ENCODE measurements around the gene FOXN3. TPM values are rescaled to one million over a fixed set of nuclear protein-coding genes. Genes with fewer than 3 reads are reported as not detected.

FOXN3 gene
- total RNA-seq, 6 experiments from 2014 or later, result 31.9 to 43.4 (median 37.9) TPM

DNA sequence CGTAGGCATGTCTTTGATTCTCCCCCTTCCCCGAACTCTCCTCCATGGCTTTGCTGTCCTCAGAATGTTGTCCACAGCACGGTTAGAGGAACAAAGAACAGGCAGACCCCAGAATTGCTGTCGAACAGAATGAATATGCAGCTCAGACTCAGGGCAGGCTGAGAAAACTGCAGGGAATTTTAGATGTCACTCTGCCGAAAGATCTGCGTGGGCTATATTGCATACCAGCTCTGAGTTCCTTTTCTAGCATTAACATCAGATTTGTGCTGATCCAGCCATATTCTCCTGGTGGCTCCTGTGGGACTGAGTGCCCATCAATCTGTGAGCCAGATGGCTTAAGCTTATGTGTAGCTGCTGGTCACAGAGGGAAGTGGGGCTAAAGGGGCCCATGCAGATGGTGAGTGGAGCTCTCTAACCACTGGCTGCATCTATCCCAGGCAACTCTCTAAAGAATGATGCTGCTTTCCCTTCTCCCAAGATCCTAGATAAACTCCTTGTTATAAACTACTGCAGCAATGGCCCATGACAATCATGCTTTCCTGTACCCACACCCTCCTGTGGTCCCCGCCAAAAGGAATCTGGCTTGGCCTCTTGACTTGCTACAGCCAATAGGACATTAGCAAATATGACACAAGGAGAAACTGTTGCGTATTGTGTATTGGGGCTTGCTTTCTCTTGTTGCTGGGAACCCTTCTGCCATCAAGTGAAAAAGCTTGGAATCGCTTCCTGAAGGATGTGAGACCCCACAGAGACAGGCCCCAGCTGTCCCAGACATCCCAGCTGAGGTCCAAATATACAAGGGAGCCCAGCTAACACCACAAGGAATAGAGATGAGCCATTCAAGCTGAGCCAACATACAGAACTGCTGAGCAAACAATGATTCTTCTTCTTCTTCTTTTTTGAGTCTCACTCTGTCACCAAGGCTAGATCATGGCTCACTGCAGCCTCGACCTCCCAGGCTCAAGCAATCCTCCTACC lies 101.3 kb downstream of the FOXN3 start:
- no peaks in the 10 kb centered on the region; the same call in 1 of the 2 replicates for H3K9me3 Mint-ChIP-seq

DNA sequence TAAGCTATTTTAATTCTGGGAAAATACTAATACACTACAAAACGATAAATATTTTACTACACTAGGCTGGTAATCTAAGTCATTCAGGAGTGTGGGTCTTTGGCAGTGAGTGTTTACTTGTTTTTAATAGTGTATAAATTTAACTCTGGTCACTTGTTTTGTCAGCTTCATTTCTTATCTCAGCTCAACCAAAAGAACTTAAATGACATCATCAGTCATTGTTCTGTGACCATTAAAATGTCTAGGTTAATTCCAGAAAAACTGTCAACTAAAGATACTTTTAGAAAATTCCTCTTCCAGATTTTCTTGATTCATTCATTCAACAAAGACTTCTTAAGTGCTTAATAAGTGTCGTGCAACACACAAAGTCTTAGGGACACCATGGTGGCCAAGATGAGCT lies 102.8 kb downstream of the FOXN3 start:
- H3K9me3 Mint-ChIP-seq, result no peaks in the 10 kb centered on the region; the same call in 1 of the 2 replicates
- no peaks in the 10 kb centered on the region for H3K4me1 Mint-ChIP-seq (ENCODE audit: low read depth)
- H3K27me3 Mint-ChIP-seq (ENCODE audit: insufficient read depth), result no peaks in the 10 kb centered on the region; the same call in 1 of the 2 replicates
- no peak overlapping the region for H3K4me3 Mint-ChIP-seq
- H3K36me3 Mint-ChIP-seq (ENCODE audit: low read depth), result peaks cover 16% of the 10 kb centered on the region
- TF ChIP-seq, protein P1, sequence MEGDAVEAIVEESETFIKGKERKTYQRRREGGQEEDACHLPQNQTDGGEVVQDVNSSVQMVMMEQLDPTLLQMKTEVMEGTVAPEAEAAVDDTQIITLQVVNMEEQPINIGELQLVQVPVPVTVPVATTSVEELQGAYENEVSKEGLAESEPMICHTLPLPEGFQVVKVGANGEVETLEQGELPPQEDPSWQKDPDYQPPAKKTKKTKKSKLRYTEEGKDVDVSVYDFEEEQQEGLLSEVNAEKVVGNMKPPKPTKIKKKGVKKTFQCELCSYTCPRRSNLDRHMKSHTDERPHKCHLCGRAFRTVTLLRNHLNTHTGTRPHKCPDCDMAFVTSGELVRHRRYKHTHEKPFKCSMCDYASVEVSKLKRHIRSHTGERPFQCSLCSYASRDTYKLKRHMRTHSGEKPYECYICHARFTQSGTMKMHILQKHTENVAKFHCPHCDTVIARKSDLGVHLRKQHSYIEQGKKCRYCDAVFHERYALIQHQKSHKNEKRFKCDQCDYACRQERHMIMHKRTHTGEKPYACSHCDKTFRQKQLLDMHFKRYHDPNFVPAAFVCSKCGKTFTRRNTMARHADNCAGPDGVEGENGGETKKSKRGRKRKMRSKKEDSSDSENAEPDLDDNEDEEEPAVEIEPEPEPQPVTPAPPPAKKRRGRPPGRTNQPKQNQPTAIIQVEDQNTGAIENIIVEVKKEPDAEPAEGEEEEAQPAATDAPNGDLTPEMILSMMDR (IDR thresholded peaks at IDR 0.05), result no peak
- H3K27ac Mint-ChIP-seq, result no peak overlapping the region
- DNase-seq, result no peak

More for the DNA sequence above, 101.3 kb downstream of the FOXN3 start:
- DNase-seq, result no peak
- Mint-ChIP-seq H3K27ac (no peak overlapping the region), H3K4me3 (no peak overlapping the region), H3K27me3 (ENCODE audit: insufficient read depth) (no peaks in the 10 kb centered on the region; the same call in 1 of the 2 replicates), H3K4me1 (ENCODE audit: low read depth) (peaks cover 12% of the 10 kb centered on the region; the same call in 1 of the 2 replicates), H3K36me3 (ENCODE audit: low read depth) (peaks cover 16% of the 10 kb centered on the region)
- TF ChIP-seq, protein P1 (IDR thresholded peaks at IDR 0.05), result no peak

DNA sequence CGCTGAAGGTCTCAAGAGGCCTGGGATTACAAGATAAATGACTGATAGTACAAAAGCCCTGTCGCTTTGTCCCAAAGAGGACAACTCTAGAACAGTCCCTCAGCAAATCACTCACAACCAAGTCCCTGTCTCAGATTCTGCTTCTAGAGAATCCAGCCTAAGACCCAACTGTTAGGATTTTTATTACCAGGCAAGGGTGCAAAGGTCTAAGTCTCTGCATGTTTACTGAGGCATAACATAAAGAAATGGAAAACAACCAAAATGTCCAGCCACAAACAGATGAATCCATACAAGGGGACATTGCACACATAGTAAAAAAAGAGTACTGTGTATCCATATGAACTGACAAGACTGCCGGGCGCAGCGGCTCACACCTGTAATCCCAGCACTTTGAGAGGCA lies 104.1 kb downstream of the FOXN3 start:
- Mint-ChIP-seq H3K9me3 (no peaks in the 10 kb centered on the region), H3K4me3 (no peak overlapping the region), H3K4me1 (ENCODE audit: low read depth) (peaks cover 10% of the 10 kb centered on the region), H3K36me3 (ENCODE audit: low read depth) (peaks cover 9% of the 10 kb centered on the region; the same call in 1 of the 2 replicates), H3K27me3 (ENCODE audit: insufficient read depth) (no peaks in the 10 kb centered on the region; the same call in 1 of the 2 replicates), H3K27ac (no peak overlapping the region)
- DNase-seq, result no peak
- TF ChIP-seq, protein P1 (IDR thresholded peaks at IDR 0.05), result no peak

DNA sequence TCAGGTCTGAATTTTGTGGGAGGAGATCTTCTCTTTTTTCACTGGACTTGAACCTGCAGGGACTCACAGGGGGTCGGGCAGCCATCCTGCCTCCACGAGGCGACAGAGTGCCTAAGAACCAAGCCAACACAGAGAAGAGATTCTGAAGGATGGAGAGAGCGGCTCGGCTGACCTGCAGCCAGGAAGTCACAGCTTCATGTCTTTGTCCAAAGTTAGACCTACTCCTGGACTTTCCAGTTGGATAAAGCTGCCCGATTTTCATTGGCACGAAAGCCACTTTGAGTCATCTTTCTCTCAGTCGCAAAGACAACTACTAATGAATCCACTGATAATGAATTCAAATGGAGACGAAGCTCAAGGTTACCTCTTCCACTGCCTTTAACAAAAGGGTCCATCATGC lies 106.8 kb downstream of the FOXN3 start:
- H3K36me3 Mint-ChIP-seq (ENCODE audit: low read depth), result peaks cover 9% of the 10 kb centered on the region; the same call in 1 of the 2 replicates
- peaks cover 30% of the 10 kb centered on the region for H3K4me1 Mint-ChIP-seq (ENCODE audit: low read depth)
- no peak overlapping the region for H3K27ac Mint-ChIP-seq
- TF ChIP-seq, protein P1 (IDR thresholded peaks at IDR 0.05), result no peak
- no peaks in the 10 kb centered on the region for H3K9me3 Mint-ChIP-seq
- no peak for DNase-seq
- H3K27me3 Mint-ChIP-seq (ENCODE audit: insufficient read depth), result no peaks in the 10 kb centered on the region
- no peak overlapping the region for H3K4me3 Mint-ChIP-seq

DNA sequence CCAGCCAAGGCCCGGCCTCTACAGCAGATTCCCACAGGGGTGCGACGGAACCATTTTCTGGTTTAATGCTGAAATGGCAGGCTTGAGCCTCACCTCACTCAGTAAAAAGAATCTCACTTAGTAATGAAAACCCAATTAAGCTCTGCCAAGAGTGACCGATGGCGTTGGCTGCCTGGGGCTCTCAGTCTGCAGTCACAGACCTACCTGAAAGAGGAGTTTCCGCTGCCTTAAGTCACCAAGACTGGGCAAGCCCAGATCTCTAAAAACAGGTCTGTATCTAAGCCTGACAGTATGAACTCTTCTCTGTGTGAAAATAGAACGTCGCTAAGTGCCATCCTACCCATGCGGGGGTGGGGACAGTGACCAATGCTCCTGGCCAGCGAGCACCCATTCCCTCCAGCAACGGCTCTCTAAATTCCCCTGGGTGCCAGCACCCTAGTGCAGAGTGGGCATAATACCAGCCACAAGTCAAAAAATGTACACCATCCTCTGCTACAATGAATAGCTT lies 107.3 kb downstream of the FOXN3 start:
- Mint-ChIP-seq H3K36me3 (ENCODE audit: low read depth) (peaks cover 4% of the 10 kb centered on the region; the same call in 1 of the 2 replicates), H3K4me1 (ENCODE audit: low read depth) (peaks cover 35% of the 10 kb centered on the region), H3K9me3 (no peaks in the 10 kb centered on the region), H3K4me3 (no peak overlapping the region), H3K27ac (no peak overlapping the region), H3K27me3 (ENCODE audit: insufficient read depth) (no peaks in the 10 kb centered on the region; the same call in 1 of the 2 replicates)
- TF ChIP-seq, protein P1 (IDR thresholded peaks at IDR 0.05), result no peak
- DNase-seq, result no peak

Measured in HFFc6 (cell line).